Endothelial cell of umbilical vein (primary cell): ENCODE results near the gene THNSL1. TPM values are rescaled to one million over a fixed set of nuclear protein-coding genes. Genes with fewer than 3 reads are reported as not detected.

Source experiments
- BruUV-seq: library from RNA; stranded (reverse); fragments of 400-500 nt; replicated peaks from 2 replicates; lab custom pipeline; 2021; lab: Mats Ljungman, UMichigan
- CTCF ChIA-PET: fragments of 300-600, 350-600 bp; sonication (Branson Sonifier 250); formaldehyde crosslinking; loops from one replicate; lab custom pipeline; 2021; ENCODE audit warnings: antibody characterized with exemption, inconsistent platforms; lab: Charles Lee
- POLR2A ChIA-PET: fragments of 300-600, 350-600 bp; sonication (Branson Sonifier 250); formaldehyde crosslinking; loops from one replicate; lab custom pipeline; 2021; ENCODE audit warnings: antibody characterized with exemption, inconsistent platforms; lab: Charles Lee
- DNase-seq: peaks from one replicate; pipeline ENCODE4 v3.0.0-alpha.2; 2011; ENCODE audit warnings: low read depth, low spot score
- FAIRE-seq: peaks from 2 replicates; lab custom pipeline; 2011; peaks lifted over from hg19 to GRCh38; lab: Jason Lieb, UNC
- H2AFZ ChIP-seq: 2 replicates; pipeline ENCODE4 v1.6.0; 2012; ENCODE audit warnings: low read depth, low read length, control low read depth, inconsistent platforms
- H3K27ac ChIP-seq: 2 replicates; pipeline ENCODE4 v1.5.1; 2011; ENCODE audit warnings: low read depth, mild to moderate bottlenecking, control low read depth, low read length, moderate library complexity; ENCODE audit not compliant: insufficient read depth
- H3K27me3 ChIP-seq, 2 experiments: 2 replicates each; pipeline versions ENCODE4 v1.6.0 to v1.6.1; 2011; ENCODE audit warnings: low read length in 2 of 2, mixed read lengths in 1 of 2; ENCODE audit not compliant: control insufficient read depth in 2 of 2, insufficient read depth in 2 of 2
- H3K36me3 ChIP-seq, 2 experiments: 2 replicates in 1 of 2; 3 replicates in 1 of 2; pipeline ENCODE4 v1.5.1; 2011; ENCODE audit warnings: low read length in 2 of 2, mild to moderate bottlenecking in 1 of 2, moderate library complexity in 1 of 2; ENCODE audit not compliant: control insufficient read depth in 2 of 2, insufficient read depth in 2 of 2; ENCODE audit errors: extremely low read depth in 1 of 2
- H3K4me1 ChIP-seq: 3 replicates; pipeline ENCODE4 v1.5.1; 2011; ENCODE audit warnings: mild to moderate bottlenecking, low read length; ENCODE audit not compliant: control insufficient read depth, insufficient read depth; ENCODE audit errors: extremely low read depth
- H3K4me2 ChIP-seq: 2 replicates; pipeline ENCODE4 v1.6.1; 2011; ENCODE audit warnings: low read length, control low read depth, mixed read lengths; ENCODE audit not compliant: insufficient read depth
- H3K4me3 ChIP-seq, 3 experiments: fragments of 200-600 bp in 1 of 3; sonication (generic), shearing (Covaris generic) in 1 of 3; replicated peaks in 1 of 3; 2 replicates each; pipeline ENCODE4 v1.5.1; 2011 to 2016; ENCODE audit warnings: control low read depth in 3 of 3, low read length in 3 of 3, mild to moderate bottlenecking in 2 of 3, inconsistent platforms in 1 of 3, low read depth in 1 of 3, moderate library complexity in 1 of 3; ENCODE audit not compliant: insufficient read depth in 1 of 3
- H3K79me2 ChIP-seq: 2 replicates; pipeline ENCODE4 v1.6.0; 2012; ENCODE audit warnings: low read length, inconsistent platforms; ENCODE audit not compliant: control insufficient read depth, insufficient read depth
- H3K9ac ChIP-seq: replicated peaks from 2 replicates; pipeline ENCODE3; 2011; ENCODE audit warnings: low read length, control low read depth; ENCODE audit not compliant: insufficient read depth; ENCODE audit errors: extremely low read depth
- H3K9me1 ChIP-seq: replicated peaks from 3 replicates; pipeline ENCODE4 v1.6.0; 2011; ENCODE audit warnings: mild to moderate bottlenecking, low read length; ENCODE audit not compliant: control insufficient read depth, insufficient read depth; ENCODE audit errors: extremely low read depth
- H3K9me3 ChIP-seq: replicated peaks from 2 replicates; pipeline ENCODE4 v1.5.1; 2012; ENCODE audit warnings: low read length, inconsistent platforms; ENCODE audit not compliant: control insufficient read depth, insufficient read depth
- H4K20me1 ChIP-seq: replicated peaks from 2 replicates; pipeline ENCODE3; 2011; ENCODE audit warnings: mild to moderate bottlenecking, low read length; ENCODE audit not compliant: control insufficient read depth, insufficient read depth; ENCODE audit errors: extremely low read depth
- CTCF ChIP-seq, 2 donors: IDR thresholded peaks; 1 replicate in 1 of 2; 2 replicates in 1 of 2; pipeline ENCODE4 v1.5.1; 2011; ENCODE audit warnings: low read length in 2 of 2, mild to moderate bottlenecking in 2 of 2, moderate library complexity in 2 of 2, control low read depth in 1 of 2, inconsistent platforms in 1 of 2, low read depth in 1 of 2; ENCODE audit not compliant: insufficient read depth in 1 of 2; ENCODE audit errors: extremely low read depth in 1 of 2
- EZH2 ChIP-seq: IDR thresholded peaks from 2 replicates; pipeline ENCODE4 v1.6.1; 2012; ENCODE audit warnings: borderline replicate concordance, low read depth, mild to moderate bottlenecking, moderate library complexity, low read length, inconsistent platforms; ENCODE audit not compliant: severe bottlenecking
- FOS ChIP-seq: IDR thresholded peaks from 2 replicates; pipeline ENCODE4 v1.6.1; 2011; ENCODE audit warnings: mild to moderate bottlenecking, low read length, moderate library complexity, borderline replicate concordance; ENCODE audit not compliant: insufficient read depth
- GATA2 ChIP-seq: IDR thresholded peaks from 2 replicates; pipeline ENCODE4 v1.7.0; 2011; ENCODE audit warnings: low read depth, mild to moderate bottlenecking, moderate library complexity, mixed read lengths, low read length; ENCODE audit not compliant: insufficient read length, insufficient read depth
- JUN ChIP-seq: IDR thresholded peaks from 2 replicates; pipeline ENCODE4 v1.6.1; 2011; ENCODE audit warnings: borderline replicate concordance, low read depth; ENCODE audit not compliant: insufficient read length, insufficient read depth
- MAX ChIP-seq: IDR thresholded peaks from 2 replicates; pipeline ENCODE4 v1.6.1; 2011; ENCODE audit not compliant: insufficient read depth, insufficient read length
- MYC ChIP-seq: IDR thresholded peaks from one replicate; pipeline ENCODE4 v1.6.1; 2011; ENCODE audit warnings: mild to moderate bottlenecking, low read depth, low read length
- POLR2A ChIP-seq: IDR thresholded peaks from 2 replicates; pipeline ENCODE4 v1.6.1; 2012; ENCODE audit warnings: low read depth, mild to moderate bottlenecking, control low read depth, low read length
- POLR2AphosphoS5 ChIP-seq: IDR thresholded peaks from 2 replicates; pipeline ENCODE4 v1.6.1; 2012; ENCODE audit warnings: low read depth, mild to moderate bottlenecking, control low read depth, low read length, moderate library complexity; ENCODE audit not compliant: insufficient read depth
- dilution Hi-C: fragments of 300-500 bp; cut with MboI; formaldehyde crosslinking; loops from one replicate; pipeline ENCODE4 v1.15.0; 2019; ENCODE audit warnings: low sequenced_read_pairs; ENCODE audit not compliant: extremely low pct_ligation_motif_present
- intact Hi-C: fragments of 100-400 bp; cut with micrococcal nuclease; formaldehyde crosslinking; loops from one replicate; pipeline ENCODE4 v1.10.0; 2022
- polyA plus RNA-seq, 4 experiments: library from polyadenylated mRNA; depleted of rRNA in 3 of 4; stranded (reverse) in 3 of 4; unstranded in 1 of 4; fragments of >200 nt; gene quantifications; 2 replicates each; pipeline versions ENCODE4 v1.2.1 to v1.2.3, GENCODE V29; 2011 to 2012; ENCODE audit warnings: missing spikeins in 1 of 4
- total RNA-seq: library from RNA; stranded (reverse); gene quantifications from 2 replicates; pipeline ENCODE4 v1.2.3, GENCODE V29; 2021

Gene THNSL1
- total and polyA plus RNA-seq, 2 donors (not counting 3 experiments of a cell fraction or from before 2014, with no cell fraction given): 0.52 to 2.1 TPM

GRCh38 chr10:24983946-24984345 is 32.5 kb upstream of the THNSL1 start:
- Histone ChIP-seq H4K20me1 (no peaks in the 10 kb centered on the region), H3K27ac (no peak overlapping the region), H3K27me3 (peaks cover 0 to 3% of the 10 kb centered on the region in 2 experiments), H3K9me3 (no peaks in the 10 kb centered on the region), H2AFZ (no peak overlapping the region), H3K4me3 (no peak overlapping the region), H3K79me2 (no peaks in the 10 kb centered on the region), H3K9me1 (no peaks in the 10 kb centered on the region), H3K4me2 (no peak overlapping the region), H3K36me3 (no peaks in the 10 kb centered on the region), H3K4me1 (peaks cover 2% of the 10 kb centered on the region), H3K9ac (no peak overlapping the region)
- no peak for DNase-seq
- intact Hi-C loops: no loop called here
- ChIA-PET POLR2A (no interaction called here), CTCF (interaction anchor here (0.7 to 1.9 kb wide), 4 partner anchors 14 to 368 kb away, joined by 4 to 6 read pairs (median 4); no protein-coding TSS in a partner anchor)
- no peak for FAIRE-seq
- TF ChIP-seq CTCF (IDR thresholded peaks at IDR 0.05; ENCODE audit: extremely low read depth in 1 of 2, insufficient read depth in 1 of 2, low read depth in 1 of 2, low read length in 2 of 2): no peak
- TF ChIP-seq POLR2AphosphoS5: no peak
- no peak for TF ChIP-seq MAX
- dilution Hi-C loops: no loop called here
- no TSS peak for BruUV-seq

- H3K4me1 ChIP-seq: peaks cover 5% of the 10 kb centered on the region
- H3K9me1 ChIP-seq: no peaks in the 10 kb centered on the region
- no peaks in the 10 kb centered on the region for H3K36me3 ChIP-seq
- ChIA-PET POLR2A (no interaction called here), CTCF (interaction anchor here (1.9 to 2.9 kb wide), 2 partner anchors 96 to 367 kb away, joined by 4 to 9 read pairs; no protein-coding TSS in a partner anchor)
- dilution Hi-C loops (no loop called here), intact Hi-C loops (no loop called here)
- no TSS peak for BruUV-seq
- no peak overlapping the region for H3K9ac ChIP-seq
- no peaks in the 10 kb centered on the region for H4K20me1 ChIP-seq
- no peaks in the 10 kb centered on the region for H3K27me3 ChIP-seq
- no peak overlapping the region for H3K27ac ChIP-seq
- no peak for TF ChIP-seq CTCF (IDR thresholded peaks at IDR 0.05; ENCODE audit: extremely low read depth in 1 of 2, insufficient read depth in 1 of 2, low read depth in 1 of 2, low read length in 2 of 2)
- TF ChIP-seq POLR2AphosphoS5: no peak
- no peak for TF ChIP-seq EZH2
- TF ChIP-seq FOS: no peak
- no peak for TF ChIP-seq MYC
- TF ChIP-seq POLR2A: no peak
- TF ChIP-seq MAX: no peak
- no peak for TF ChIP-seq GATA2
- no peak for TF ChIP-seq JUN
- H3K4me2 ChIP-seq: no peak overlapping the region
- DNase-seq: no peak
- no peaks in the 10 kb centered on the region for H3K9me3 ChIP-seq
- FAIRE-seq: no peak
- no peak overlapping the region for H3K4me3 ChIP-seq
- H3K79me2 ChIP-seq: no peaks in the 10 kb centered on the region
- no peak overlapping the region for H2AFZ ChIP-seq
Measured at GRCh38 chr10:24984906-24985305, 31.5 kb upstream of the THNSL1 start.
